Measurements from ENCODE around the gene RNF121. TPM values are rescaled to one million over a fixed set of nuclear protein-coding genes. Genes with fewer than 3 reads are reported as not detected.

Gene RNF121
- total and polyA plus RNA-seq, 2 donors (not counting 1 experiment from before 2014, with no cell fraction given) = 31.7 to 56.0 TPM

DNA sequence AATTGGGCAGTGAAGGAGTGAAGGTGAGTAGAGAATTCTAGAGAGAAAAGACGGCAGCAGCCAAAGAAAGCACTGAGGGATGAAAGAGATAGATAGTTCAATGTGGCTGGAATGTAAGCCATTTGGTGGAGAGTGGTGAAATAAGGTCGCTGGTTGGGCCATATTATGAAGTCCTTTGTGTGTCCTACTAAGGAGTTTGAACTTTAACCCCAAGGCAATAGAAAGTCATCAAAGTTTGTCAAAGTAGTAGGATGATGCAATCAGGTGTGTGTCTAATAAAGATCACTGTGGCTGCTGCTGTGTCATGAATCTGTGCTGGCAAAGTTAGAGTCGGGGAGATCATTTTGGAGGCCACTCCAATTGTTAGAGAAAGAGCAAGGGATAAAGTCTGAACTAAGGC is 18.7 kb downstream of the RNF121 start:
- TF ChIP-seq, protein P1, sequence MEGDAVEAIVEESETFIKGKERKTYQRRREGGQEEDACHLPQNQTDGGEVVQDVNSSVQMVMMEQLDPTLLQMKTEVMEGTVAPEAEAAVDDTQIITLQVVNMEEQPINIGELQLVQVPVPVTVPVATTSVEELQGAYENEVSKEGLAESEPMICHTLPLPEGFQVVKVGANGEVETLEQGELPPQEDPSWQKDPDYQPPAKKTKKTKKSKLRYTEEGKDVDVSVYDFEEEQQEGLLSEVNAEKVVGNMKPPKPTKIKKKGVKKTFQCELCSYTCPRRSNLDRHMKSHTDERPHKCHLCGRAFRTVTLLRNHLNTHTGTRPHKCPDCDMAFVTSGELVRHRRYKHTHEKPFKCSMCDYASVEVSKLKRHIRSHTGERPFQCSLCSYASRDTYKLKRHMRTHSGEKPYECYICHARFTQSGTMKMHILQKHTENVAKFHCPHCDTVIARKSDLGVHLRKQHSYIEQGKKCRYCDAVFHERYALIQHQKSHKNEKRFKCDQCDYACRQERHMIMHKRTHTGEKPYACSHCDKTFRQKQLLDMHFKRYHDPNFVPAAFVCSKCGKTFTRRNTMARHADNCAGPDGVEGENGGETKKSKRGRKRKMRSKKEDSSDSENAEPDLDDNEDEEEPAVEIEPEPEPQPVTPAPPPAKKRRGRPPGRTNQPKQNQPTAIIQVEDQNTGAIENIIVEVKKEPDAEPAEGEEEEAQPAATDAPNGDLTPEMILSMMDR (IDR thresholded peaks at IDR 0.05) = no peak
- no peak for TF ChIP-seq EZH2 (IDR thresholded peaks at IDR 0.05; ENCODE audit: borderline replicate concordance, insufficient read depth, low read depth, low read length, poor library complexity, severe bottlenecking)
- intact Hi-C loops (cut with micrococcal nuclease) = no loop called here
- no peak overlapping the region for H2AFZ ChIP-seq (ENCODE audit: insufficient read depth, low read depth, low read length, poor library complexity, severe bottlenecking)
- H3K27me3 Mint-ChIP-seq = no peaks in the 10 kb centered on the region
- H3K36me3 ChIP-seq (replicated peaks in 1 of 2; ENCODE audit: control extremely low read depth in 1 of 2, control insufficient read depth in 1 of 2, extremely low read depth in 1 of 2, insufficient read depth in 2 of 2, low read length in 1 of 2) = peaks cover 2 to 3% of the 10 kb centered on the region in 2 experiments
- no peaks in the 10 kb centered on the region for H3K9me3 ChIP-seq (ENCODE audit: control extremely low read depth in 1 of 3, control insufficient read depth in 2 of 3, insufficient read depth in 1 of 3, low read length in 2 of 3)
- H3K9ac ChIP-seq (ENCODE audit: low read length) = no peak overlapping the region
- ChIA-PET CTCF (no interaction called here), POLR2A (no interaction called here)
- no peaks in the 10 kb centered on the region for H3K9me3 Mint-ChIP-seq (ENCODE audit: insufficient read depth)
- H4K20me1 ChIP-seq (ENCODE audit: control insufficient read depth, insufficient read depth, low read length, poor library complexity, severe bottlenecking) = peaks cover 36% of the 10 kb centered on the region
- ATAC-seq (ENCODE audit: low read depth) (no peak), DNase-seq (no peak)
- no peak overlapping the region for H3K4me2 ChIP-seq (replicated peaks; ENCODE audit: low read depth, low read length, poor library complexity, severe bottlenecking)
- H3K4me1 ChIP-seq (ENCODE audit: control insufficient read depth in 2 of 2, insufficient read depth in 2 of 2, low read length in 2 of 2) = peaks cover 12 to 13% of the 10 kb centered on the region in 2 donors
- H3K27ac ChIP-seq (ENCODE audit: low read length in 2 of 2) = no peak overlapping the region
- WGBS (ENCODE audit: insufficient coverage) = 93% methylated on average over 3 of the region's 3 CpGs
- no peak overlapping the region for H3K27ac Mint-ChIP-seq
- H3K27me3 ChIP-seq (replicated peaks in 1 of 4; ENCODE audit: control extremely low read depth in 1 of 4, control insufficient read depth in 3 of 4, insufficient read depth in 4 of 4, low read length in 3 of 4) = no peaks in the 10 kb centered on the region
- no peak overlapping the region for H3K4me3 ChIP-seq (ENCODE audit: control extremely low read depth in 1 of 5, extremely low read depth in 1 of 5, insufficient read depth in 1 of 5, low read depth in 2 of 5, low read length in 4 of 5)
- no peak overlapping the region for H3K4me3 Mint-ChIP-seq
- H3K79me2 ChIP-seq (ENCODE audit: control insufficient read depth, insufficient read depth, low read length) = peaks cover 90% of the 10 kb centered on the region
- H3K4me1 Mint-ChIP-seq = peaks cover 39% of the 10 kb centered on the region

DNA sequence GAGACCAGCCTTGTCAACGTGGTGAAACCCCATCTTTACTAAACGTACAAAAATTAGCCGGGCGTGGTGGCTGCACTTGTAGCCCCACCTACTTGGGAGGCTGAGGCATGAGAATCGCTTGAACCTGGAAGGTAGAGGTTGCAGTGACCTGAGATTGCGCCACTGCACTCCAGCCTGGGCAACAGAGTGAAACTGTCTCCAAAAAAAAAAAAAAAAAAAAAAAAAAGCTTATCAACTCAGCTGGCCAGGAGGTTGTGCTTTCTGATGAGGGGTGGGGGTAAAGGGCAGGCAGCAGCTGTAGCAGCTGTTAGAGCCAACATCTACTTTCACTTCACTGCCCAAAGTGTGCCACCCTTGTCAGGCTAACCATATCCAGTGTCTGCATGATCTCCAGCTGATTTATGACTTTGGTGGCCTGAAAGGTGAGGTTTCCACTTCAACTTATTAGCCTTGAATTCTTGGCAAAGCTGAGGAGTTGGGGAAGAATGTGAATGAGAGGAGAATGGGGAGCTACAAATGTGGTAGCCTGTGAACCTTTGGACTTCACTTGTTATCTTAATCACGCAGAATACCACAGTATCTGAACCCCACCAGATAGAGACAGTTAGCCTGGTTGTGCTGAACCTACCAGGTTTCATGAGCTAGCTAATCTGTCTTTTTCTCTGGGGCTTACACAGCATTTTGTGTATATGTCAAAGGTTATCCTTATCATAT is 19.6 kb downstream of the RNF121 start:
- peaks cover 34% of the 10 kb centered on the region for H3K4me1 Mint-ChIP-seq
- ATAC-seq (ENCODE audit: low read depth) = no peak
- H3K4me3 ChIP-seq (ENCODE audit: control extremely low read depth in 1 of 5, extremely low read depth in 1 of 5, insufficient read depth in 1 of 5, low read depth in 2 of 5, low read length in 4 of 5) = no peak overlapping the region
- no peaks in the 10 kb centered on the region for H3K9me3 Mint-ChIP-seq (ENCODE audit: insufficient read depth)
- no peaks in the 10 kb centered on the region for H3K9me3 ChIP-seq (ENCODE audit: control extremely low read depth in 1 of 3, control insufficient read depth in 2 of 3, insufficient read depth in 1 of 3, low read length in 2 of 3)
- TF ChIP-seq, protein P1 (IDR thresholded peaks at IDR 0.05) = no peak
- no peak for TF ChIP-seq EZH2 (IDR thresholded peaks at IDR 0.05; ENCODE audit: borderline replicate concordance, insufficient read depth, low read depth, low read length, poor library complexity, severe bottlenecking)
- no peak overlapping the region for H3K9ac ChIP-seq (ENCODE audit: low read length)
- no peak overlapping the region for H3K4me3 Mint-ChIP-seq
- peaks cover 12% of the 10 kb centered on the region in 2 donors for H3K4me1 ChIP-seq (ENCODE audit: control insufficient read depth in 2 of 2, insufficient read depth in 2 of 2, low read length in 2 of 2)
- H4K20me1 ChIP-seq (ENCODE audit: control insufficient read depth, insufficient read depth, low read length, poor library complexity, severe bottlenecking) = peaks cover 39% of the 10 kb centered on the region
- no peak overlapping the region for H3K27ac Mint-ChIP-seq
- H3K36me3 ChIP-seq (replicated peaks in 1 of 2; ENCODE audit: control extremely low read depth in 1 of 2, control insufficient read depth in 1 of 2, extremely low read depth in 1 of 2, insufficient read depth in 2 of 2, low read length in 1 of 2) = peaks cover 2 to 3% of the 10 kb centered on the region in 2 experiments
- peaks cover 83% of the 10 kb centered on the region for H3K79me2 ChIP-seq (ENCODE audit: control insufficient read depth, insufficient read depth, low read length)
- no CpG with 5 or more reads among the region's 7 CpGs for WGBS (ENCODE audit: insufficient coverage)
- POLR2A ChIA-PET = no interaction called here
- CTCF ChIA-PET = no interaction called here
- intact Hi-C loops (cut with micrococcal nuclease) = no loop called here
- H2AFZ ChIP-seq (ENCODE audit: insufficient read depth, low read depth, low read length, poor library complexity, severe bottlenecking) = no peak overlapping the region
- no peak overlapping the region for H3K4me2 ChIP-seq (replicated peaks; ENCODE audit: low read depth, low read length, poor library complexity, severe bottlenecking)
- DNase-seq = no peak
- no peak overlapping the region for H3K27ac ChIP-seq (ENCODE audit: low read length in 2 of 2)
- no peaks in the 10 kb centered on the region for H3K27me3 Mint-ChIP-seq
- H3K27me3 ChIP-seq (replicated peaks in 1 of 4; ENCODE audit: control extremely low read depth in 1 of 4, control insufficient read depth in 3 of 4, insufficient read depth in 4 of 4, low read length in 3 of 4) = no peaks in the 10 kb centered on the region
